Activated T-helper 2 cell treated with anti-CD3 and anti-CD28 coated beads, Interferon-gamma antibody, Interleukin-2, Interleukin-4, amounts not matched to agents 10 μg/mL and 5 μg/mL and 100 μg/mL, durations not matched to agents 14 hours and 24 hours and 36 hours (primary cell): Measurements from ENCODE around the gene CBR3. TPM values are rescaled to one million over a fixed set of nuclear protein-coding genes. Genes with fewer than 3 reads are reported as not detected.

ENCODE experiments used
- DNase-seq: peaks from one replicate; pipeline ENCODE4 v3.0.0; 2021; ENCODE audit warnings: low spot score
- H3K27ac Mint-ChIP-seq: one replicate; pipeline ENCODE4 v1.8.0; 2021; ENCODE audit warnings: mixed read lengths
- H3K27me3 Mint-ChIP-seq: one replicate; pipeline ENCODE4 v1.8.0; 2021; ENCODE audit warnings: low read depth, mixed read lengths
- H3K36me3 Mint-ChIP-seq: one replicate; pipeline ENCODE4 v1.8.0; 2021; ENCODE audit warnings: low read depth, mixed read lengths
- H3K4me1 Mint-ChIP-seq: one replicate; pipeline ENCODE4 v1.8.0; 2021; ENCODE audit warnings: low read depth, mixed read lengths
- H3K4me3 Mint-ChIP-seq: one replicate; pipeline ENCODE4 v1.8.0; 2021; ENCODE audit warnings: low read depth, mild to moderate bottlenecking, moderate library complexity, mixed read lengths
- H3K9me3 Mint-ChIP-seq: one replicate; pipeline ENCODE4 v1.8.0; 2021; ENCODE audit warnings: mixed read lengths
- intact Hi-C: fragments of 100-400 bp; cut with micrococcal nuclease; formaldehyde crosslinking; loops from one replicate; pipeline ENCODE4 v1.15.1; 2023
- total RNA-seq: library from RNA; stranded (reverse); gene quantifications from 2 replicates; pipeline ENCODE4 v1.2.3, GENCODE V29; 2022

CBR3 gene
- total RNA-seq, 1 donor from 2014 or later = 23.2 TPM

GRCh38 chr21:36148886-36149285 lies 14.0 kb downstream of the CBR3 start:
- H3K4me3 Mint-ChIP-seq = no peak overlapping the region

DNA sequence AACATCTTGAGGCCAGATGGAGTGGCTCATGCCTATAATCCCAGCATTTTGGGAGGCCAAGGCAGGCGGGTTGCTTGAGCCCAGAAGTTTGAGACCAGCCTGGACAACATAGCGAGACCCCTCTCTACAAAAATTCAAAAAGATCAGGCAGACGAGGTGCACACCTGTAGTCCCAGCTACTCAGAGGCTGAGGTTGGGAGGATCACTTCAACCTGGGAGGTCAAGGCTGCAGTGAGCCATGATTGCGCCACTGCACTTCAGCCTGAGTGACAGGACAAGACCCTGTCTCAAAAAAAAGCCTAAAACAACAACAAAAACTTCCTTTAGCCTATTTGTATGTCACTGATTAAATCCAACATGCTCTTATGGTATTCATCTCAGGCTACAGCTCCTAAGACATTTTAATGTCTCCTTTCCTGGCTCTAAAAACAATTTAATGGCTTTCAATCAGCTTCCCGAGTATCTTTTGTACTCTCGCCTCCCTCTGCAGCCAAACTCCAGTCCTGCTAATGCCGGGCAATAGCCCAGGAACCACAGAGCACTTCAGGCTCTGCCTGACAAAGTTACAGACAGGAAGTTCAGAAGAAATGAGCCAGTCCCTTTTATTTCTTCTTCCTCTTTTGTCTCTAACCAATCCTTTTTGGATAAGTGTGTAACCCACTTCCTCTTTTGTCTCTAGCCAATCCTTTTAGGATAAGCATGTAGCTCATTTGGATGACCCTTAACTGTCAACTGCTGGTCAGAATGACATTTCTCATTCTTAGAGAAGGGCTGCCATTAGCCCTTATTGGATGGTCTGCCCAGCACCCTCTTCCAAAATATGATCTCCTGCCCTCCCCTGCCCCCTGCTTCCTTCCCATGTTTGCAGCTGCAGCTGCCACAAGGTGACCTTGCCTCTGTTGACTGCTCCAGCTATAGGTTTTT lies 15.2 kb downstream of the CBR3 start:
- intact Hi-C loops = loop anchor here (10.0 kb wide), 1 partner anchor 1215 kb away; the partner anchor contains the start of gene DYRK1A
- Mint-ChIP-seq H3K27ac (peak overlapping the region; percentile 56), H3K27me3 (no peaks in the 10 kb centered on the region), H3K4me1 (peaks cover 22% of the 10 kb centered on the region), H3K36me3 (peaks cover 15% of the 10 kb centered on the region), H3K4me3 (no peak overlapping the region), H3K9me3 (no peaks in the 10 kb centered on the region)
- no peak for DNase-seq

More at GRCh38 chr21:36148886-36149285, 14.0 kb downstream of the CBR3 start:
- Mint-ChIP-seq H3K27ac (no peak overlapping the region), H3K27me3 (no peaks in the 10 kb centered on the region), H3K4me1 (peaks cover 22% of the 10 kb centered on the region), H3K36me3 (peaks cover 17% of the 10 kb centered on the region), H3K9me3 (no peaks in the 10 kb centered on the region)
- intact Hi-C loops = no loop called here
- DNase-seq = no peak

- intact Hi-C loops = loop anchor here (1.0 to 10.0 kb wide), 6 partner anchors 15 to 1209 kb away; partner anchors contain the start of genes CHAF1B, DYRK1A and MORC3
- H3K36me3 Mint-ChIP-seq = peaks cover 9% of the 10 kb centered on the region
- peaks cover 17% of the 10 kb centered on the region for H3K4me1 Mint-ChIP-seq
- H3K9me3 Mint-ChIP-seq = no peaks in the 10 kb centered on the region
- H3K4me3 Mint-ChIP-seq = peak overlapping the region; percentile 76
- no peak overlapping the region for H3K27ac Mint-ChIP-seq
- DNase-seq = no peak
- H3K27me3 Mint-ChIP-seq = no peaks in the 10 kb centered on the region
These were observed 20.9 kb downstream of the CBR3 start for GRCh38 chr21:36155603-36156338.

GRCh38 chr21:36156339-36156814 lies 21.5 kb downstream of the CBR3 start:
- peak overlapping the region; percentile 76 for H3K4me3 Mint-ChIP-seq
- peak; percentile 98 for DNase-seq
- H3K36me3 Mint-ChIP-seq = peaks cover 10% of the 10 kb centered on the region
- no peaks in the 10 kb centered on the region for H3K27me3 Mint-ChIP-seq
- H3K9me3 Mint-ChIP-seq = no peaks in the 10 kb centered on the region
- H3K4me1 Mint-ChIP-seq = peaks cover 17% of the 10 kb centered on the region
- intact Hi-C loops = loop anchor here (1.0 to 10.0 kb wide), 6 partner anchors 16 to 1208 kb away; partner anchors contain the start of genes CHAF1B, DYRK1A and MORC3
- no peak overlapping the region for H3K27ac Mint-ChIP-seq

GRCh38 chr21:36156815-36157670 lies 22.2 kb downstream of the CBR3 start, which contains the start of gene DOP1B:
Gene DOP1B (plus strand): TSS chr21:36156824. CDS start chr21:36164734, 7,910 bp downstream.
- no peaks in the 10 kb centered on the region for H3K9me3 Mint-ChIP-seq
- no peak within 1 kb of the TSS for H3K27ac Mint-ChIP-seq
- DNase-seq = no peak
- intact Hi-C loops = loop anchor here (1.0 to 10.0 kb wide), 6 partner anchors 16 to 1208 kb away; partner anchors contain the start of genes CHAF1B, DYRK1A and MORC3
- H3K4me1 Mint-ChIP-seq = peaks cover 17% of the 10 kb centered on the region
- H3K36me3 Mint-ChIP-seq = peaks cover 10% of the 10 kb centered on the region
- H3K27me3 Mint-ChIP-seq = no peaks in the 10 kb centered on the region
- H3K4me3 Mint-ChIP-seq = peak within 1 kb of the TSS; percentile 83

DNA sequence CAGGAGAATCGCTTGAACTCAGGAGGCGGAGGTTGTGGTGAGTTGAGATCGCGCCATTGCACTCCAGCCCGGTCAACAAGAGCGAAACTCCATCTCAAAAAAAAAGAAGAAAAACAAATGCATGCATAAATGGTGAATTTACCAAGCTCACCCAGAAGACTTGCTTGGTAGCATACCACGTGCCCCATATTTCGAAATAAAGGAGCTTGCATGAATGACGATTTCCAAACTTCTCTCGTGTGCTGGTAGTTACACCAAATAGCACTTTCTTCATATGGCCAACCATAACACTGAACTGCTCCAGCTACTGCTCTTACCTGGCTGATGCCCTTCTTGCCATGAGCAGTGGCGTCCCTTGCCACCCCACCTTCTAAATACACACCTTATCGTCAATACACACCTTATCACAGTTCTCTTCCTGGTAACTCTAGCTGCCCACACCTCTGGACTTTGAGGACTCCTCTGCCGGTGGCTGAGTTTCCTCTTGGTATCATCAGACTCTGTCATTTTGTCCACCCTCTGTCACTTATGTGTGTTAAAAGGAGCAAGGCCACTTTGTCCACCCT lies 24.6 kb downstream of the CBR3 start:
- Mint-ChIP-seq H3K4me3 (no peak overlapping the region), H3K36me3 (peaks cover 14% of the 10 kb centered on the region), H3K27me3 (no peaks in the 10 kb centered on the region), H3K4me1 (peaks cover 17% of the 10 kb centered on the region), H3K9me3 (no peaks in the 10 kb centered on the region), H3K27ac (no peak overlapping the region)
- intact Hi-C loops = loop anchor here (5.0 to 10.0 kb wide), 2 partner anchors 228 to 1205 kb away; partner anchors contain the start of genes CHAF1B and DYRK1A
- DNase-seq = no peak

DNA sequence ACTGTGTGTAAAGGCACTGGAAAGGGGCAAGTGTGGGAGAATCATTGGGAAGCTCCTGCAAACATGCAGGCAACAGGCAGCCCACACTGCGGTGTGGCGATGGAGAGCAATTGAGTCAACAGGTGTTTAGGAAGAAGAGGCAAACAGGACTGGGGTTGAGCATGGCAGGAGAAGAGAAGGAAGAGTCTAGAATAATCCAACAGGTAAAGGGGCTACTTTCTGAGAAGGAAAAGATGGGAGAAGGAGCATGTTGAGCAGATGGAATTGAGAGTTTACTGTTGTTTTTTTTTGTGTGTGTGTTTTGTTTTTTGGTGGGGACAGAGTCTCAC lies 25.9 kb downstream of the CBR3 start:
- no peaks in the 10 kb centered on the region for H3K9me3 Mint-ChIP-seq
- H3K27ac Mint-ChIP-seq = no peak overlapping the region
- no peaks in the 10 kb centered on the region for H3K27me3 Mint-ChIP-seq
- no peak overlapping the region for H3K4me3 Mint-ChIP-seq
- peaks cover 20% of the 10 kb centered on the region for H3K36me3 Mint-ChIP-seq
- intact Hi-C loops = no loop called here
- DNase-seq = no peak
- peaks cover 13% of the 10 kb centered on the region for H3K4me1 Mint-ChIP-seq

DNA sequence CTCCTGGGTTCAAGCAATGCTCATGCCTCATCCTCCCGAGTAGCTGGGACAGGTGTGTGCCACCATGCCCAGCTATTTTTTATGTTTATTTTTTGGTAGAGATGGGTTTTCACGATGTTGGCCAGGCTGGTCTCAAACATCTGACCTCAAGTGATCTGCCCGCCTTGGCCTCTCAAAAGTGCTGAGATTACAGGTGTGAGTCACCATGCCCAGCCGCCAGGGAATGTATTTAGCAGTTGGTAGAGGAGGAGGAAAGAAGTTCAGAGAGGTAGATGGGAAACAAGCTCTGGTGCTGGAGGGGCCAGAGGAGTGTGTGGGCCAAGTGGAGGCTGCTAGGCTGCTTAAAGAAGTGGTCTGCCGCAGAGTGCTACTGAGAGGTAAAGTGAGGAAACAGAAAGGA lies 27.8 kb downstream of the CBR3 start:
- Mint-ChIP-seq H3K4me1 (peaks cover 10% of the 10 kb centered on the region), H3K27ac (no peak overlapping the region), H3K36me3 (peaks cover 28% of the 10 kb centered on the region), H3K9me3 (no peaks in the 10 kb centered on the region), H3K4me3 (no peak overlapping the region), H3K27me3 (no peaks in the 10 kb centered on the region)
- DNase-seq = no peak
- intact Hi-C loops = no loop called here

DNA sequence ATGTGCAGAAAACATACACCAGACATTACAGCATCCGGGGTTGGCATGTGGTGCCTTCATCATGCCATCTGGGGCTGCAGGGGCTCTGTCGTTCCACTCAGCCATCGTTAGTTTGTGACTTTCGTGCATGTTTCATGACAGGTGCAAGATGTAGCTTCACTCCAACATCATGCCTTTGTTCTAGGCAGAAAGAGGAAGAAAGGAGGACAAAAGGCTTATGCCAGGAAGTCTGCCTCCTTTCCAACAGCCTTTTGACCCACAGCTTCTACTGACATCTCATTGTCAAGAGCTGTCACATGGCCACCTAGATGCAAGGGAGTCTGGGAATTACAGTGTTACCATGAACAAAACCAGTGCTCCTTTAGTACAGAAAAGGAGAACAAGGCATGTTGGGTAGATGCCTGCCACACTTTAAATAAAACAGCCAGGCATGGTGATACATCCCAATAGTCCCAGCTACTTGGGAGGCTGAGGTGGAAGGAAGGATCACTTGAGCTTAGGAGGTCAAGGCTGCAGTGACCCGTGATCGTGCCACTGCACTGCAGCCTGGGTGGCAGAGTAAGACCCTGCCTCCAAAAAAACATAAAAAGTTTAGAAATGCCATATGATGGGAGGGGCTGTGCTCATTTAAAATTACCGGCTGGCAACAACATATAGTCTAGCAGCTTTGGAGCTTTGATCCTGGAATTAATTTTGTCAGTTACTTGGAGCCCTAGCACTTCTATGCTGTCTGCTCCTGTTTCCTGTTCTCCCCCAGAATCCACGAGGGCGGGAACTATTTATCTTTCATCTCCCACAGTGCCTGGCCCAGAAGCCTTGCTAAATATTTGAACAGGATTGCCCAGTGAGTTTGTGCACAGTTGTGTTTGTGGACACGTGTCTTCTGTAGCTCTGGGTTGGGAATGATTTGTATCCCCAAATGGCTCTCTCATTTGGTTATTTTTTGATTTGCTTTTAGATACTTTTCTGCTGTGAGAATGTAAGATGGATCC lies 29.2 kb downstream of the CBR3 start:
- Mint-ChIP-seq H3K27me3 (no peaks in the 10 kb centered on the region), H3K27ac (no peak overlapping the region), H3K9me3 (no peaks in the 10 kb centered on the region), H3K36me3 (peaks cover 32% of the 10 kb centered on the region), H3K4me3 (no peak overlapping the region), H3K4me1 (peaks cover 5% of the 10 kb centered on the region)
- DNase-seq = no peak
- intact Hi-C loops = no loop called here

- Mint-ChIP-seq H3K4me3 (no peak overlapping the region), H3K27ac (no peak overlapping the region), H3K27me3 (no peaks in the 10 kb centered on the region), H3K4me1 (peaks cover 5% of the 10 kb centered on the region), H3K9me3 (no peaks in the 10 kb centered on the region), H3K36me3 (peaks cover 37% of the 10 kb centered on the region)
- intact Hi-C loops = no loop called here
- no peak for DNase-seq
These were observed 30.5 kb downstream of the CBR3 start for GRCh38 chr21:36165356-36165755.

- intact Hi-C loops = no loop called here
- Mint-ChIP-seq H3K9me3 (no peaks in the 10 kb centered on the region), H3K27me3 (no peaks in the 10 kb centered on the region), H3K4me1 (peaks cover 6% of the 10 kb centered on the region), H3K27ac (no peak overlapping the region), H3K36me3 (peaks cover 39% of the 10 kb centered on the region), H3K4me3 (no peak overlapping the region)
- no peak for DNase-seq
These were observed 31.8 kb downstream of the CBR3 start for GRCh38 chr21:36166705-36167104.
